Urinary bladder (tissue), 4 donors: ENCODE results near the gene ACP2. TPM values are rescaled to one million over a fixed set of nuclear protein-coding genes. Genes with fewer than 3 reads are reported as not detected.

ENCODE experiments used
- DNase-seq: peaks from one replicate; pipeline ENCODE4 v3.0.0-alpha.2; 2015; ENCODE audit errors: extremely low spot score
- H3K27ac ChIP-seq: one replicate; pipeline ENCODE4 v1.5.1; 2013; ENCODE audit warnings: low read depth, mild to moderate bottlenecking, moderate library complexity
- H3K36me3 ChIP-seq: one replicate; pipeline ENCODE4 v1.6.1; 2013; ENCODE audit warnings: mild to moderate bottlenecking, moderate library complexity; ENCODE audit not compliant: insufficient read depth
- H3K4me1 ChIP-seq: one replicate; pipeline ENCODE4 v1.6.1; 2013; ENCODE audit warnings: mild to moderate bottlenecking, moderate library complexity; ENCODE audit not compliant: insufficient read depth
- H3K4me3 ChIP-seq: one replicate; pipeline ENCODE4 v1.5.1; 2013; ENCODE audit warnings: low read depth, low read length
- WGBS: extraction: QIAGEN DNeasy Blood & Tissue Kit; methylation state at CpG from one replicate; pipeline ENCODE4 v1.1.7; 2013; 5-methylcytosine and 5-hydroxymethylcytosine counted together
- polyA plus RNA-seq: library from polyadenylated mRNA; stranded (reverse); fragments of 200-250 nt; gene quantifications from one replicate; pipeline ENCODE4 v1.2.3, GENCODE V29; 2013
- total RNA-seq: library from RNA; depleted of rRNA; stranded (reverse); fragments of >200 nt; gene quantifications from one replicate; pipeline ENCODE4 v1.2.3, GENCODE V29; 2014
- donor health status: healthy with polysubstance abuse.
- donor health status: healthy.

ACP2 gene, protein sequence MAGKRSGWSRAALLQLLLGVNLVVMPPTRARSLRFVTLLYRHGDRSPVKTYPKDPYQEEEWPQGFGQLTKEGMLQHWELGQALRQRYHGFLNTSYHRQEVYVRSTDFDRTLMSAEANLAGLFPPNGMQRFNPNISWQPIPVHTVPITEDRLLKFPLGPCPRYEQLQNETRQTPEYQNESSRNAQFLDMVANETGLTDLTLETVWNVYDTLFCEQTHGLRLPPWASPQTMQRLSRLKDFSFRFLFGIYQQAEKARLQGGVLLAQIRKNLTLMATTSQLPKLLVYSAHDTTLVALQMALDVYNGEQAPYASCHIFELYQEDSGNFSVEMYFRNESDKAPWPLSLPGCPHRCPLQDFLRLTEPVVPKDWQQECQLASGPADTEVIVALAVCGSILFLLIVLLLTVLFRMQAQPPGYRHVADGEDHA
- total RNA-seq (24.5 TPM), polyA plus RNA-seq (28.6 TPM)

DNA sequence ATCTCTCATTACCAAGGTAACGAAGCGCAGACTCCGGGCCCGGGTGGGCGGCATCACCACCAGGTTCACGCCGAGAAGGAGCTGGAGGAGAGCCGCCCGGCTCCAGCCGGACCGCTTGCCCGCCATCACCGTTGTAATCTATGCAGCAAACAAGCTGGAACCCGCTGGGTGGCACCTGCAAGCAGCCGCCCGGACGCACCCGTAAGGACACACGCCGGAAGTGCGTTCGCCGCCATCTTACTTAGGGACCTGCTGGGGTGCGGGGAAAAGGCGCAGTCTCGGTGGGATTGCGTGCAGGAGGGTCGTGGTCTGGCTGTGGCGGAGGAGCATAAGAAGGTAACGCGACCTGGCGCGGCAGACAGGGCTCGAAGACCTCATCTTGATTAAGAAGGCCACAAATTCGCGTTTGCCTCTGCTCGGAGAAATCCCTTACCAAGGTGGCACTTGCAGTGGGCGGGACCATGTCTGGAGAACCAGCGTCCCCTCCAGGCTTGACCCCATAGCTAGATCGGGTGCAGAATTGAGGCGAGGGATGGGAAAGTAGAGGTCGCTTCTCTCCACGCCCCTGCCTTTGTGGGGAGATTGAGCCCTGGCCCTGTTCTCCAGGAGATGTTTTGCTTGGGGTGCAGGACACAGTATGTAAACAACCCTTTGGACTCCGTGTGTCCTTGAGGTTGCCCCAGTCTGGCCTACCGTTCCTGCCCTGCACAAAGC lies at the start of gene ACP2:
ACP2 (minus strand) TSS at position 151 of the 714 bp plus-strand sequence; CDS start at position 126, 25 bp downstream.
- Histone ChIP-seq H3K36me3 (peaks cover 1% of the 10 kb centered on the region), H3K4me3 (peak within 1 kb of the TSS; percentile 61), H3K27ac (peak within 1 kb of the TSS; percentile 62), H3K4me1 (peaks cover 2% of the 10 kb centered on the region)
- WGBS, result under 1% methylated on average over 45 of the region's 45 CpGs
- DNase-seq, result no peak

- no peak for DNase-seq
- Histone ChIP-seq H3K4me1 (no peaks in the 10 kb centered on the region), H3K36me3 (peaks cover 11% of the 10 kb centered on the region), H3K4me3 (no peak overlapping the region), H3K27ac (no peak overlapping the region)
- 88% methylated on average over 4 of the region's 4 CpGs for WGBS
Measured at GRCh38 chr11:47296045-47296444, 47.4 kb upstream of the ACP2 start.

GRCh38 chr11:47295385-47295784 lies 46.8 kb upstream of the ACP2 start:
- H3K4me3 ChIP-seq, result no peak overlapping the region
- H3K36me3 ChIP-seq, result peaks cover 11% of the 10 kb centered on the region
- WGBS, result 90% methylated on average over 5 of the region's 5 CpGs

DNA sequence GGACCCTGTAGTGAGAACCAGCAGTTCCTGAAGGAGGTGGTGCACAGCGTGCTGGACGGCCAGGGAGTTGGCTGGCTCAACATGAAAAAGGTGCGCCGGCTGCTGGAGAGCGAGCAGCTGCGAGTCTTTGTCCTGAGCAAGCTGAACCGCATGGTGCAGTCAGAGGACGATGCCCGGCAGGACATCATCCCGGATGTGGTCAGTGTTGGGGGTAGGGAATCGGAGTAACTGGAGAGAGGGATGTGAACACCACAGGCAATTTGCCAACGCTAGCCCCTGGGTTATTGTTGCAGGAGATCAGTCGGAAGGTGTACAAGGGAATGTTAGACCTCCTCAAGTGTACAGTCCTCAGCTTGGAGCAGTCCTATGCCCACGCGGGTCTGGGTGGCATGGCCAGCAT lies 41.2 kb upstream of the ACP2 start:
- DNase-seq, result no peak
- H3K27ac ChIP-seq, result no peak overlapping the region
- H3K4me1 ChIP-seq, result no peaks in the 10 kb centered on the region
- 93% methylated on average over 15 of the region's 15 CpGs for WGBS
- H3K36me3 ChIP-seq, result peaks cover 17% of the 10 kb centered on the region
- no peak overlapping the region for H3K4me3 ChIP-seq

More at GRCh38 chr11:47295385-47295784, 46.8 kb upstream of the ACP2 start:
- Histone ChIP-seq H3K4me1 (no peaks in the 10 kb centered on the region), H3K27ac (no peak overlapping the region)
- no peak for DNase-seq

DNA sequence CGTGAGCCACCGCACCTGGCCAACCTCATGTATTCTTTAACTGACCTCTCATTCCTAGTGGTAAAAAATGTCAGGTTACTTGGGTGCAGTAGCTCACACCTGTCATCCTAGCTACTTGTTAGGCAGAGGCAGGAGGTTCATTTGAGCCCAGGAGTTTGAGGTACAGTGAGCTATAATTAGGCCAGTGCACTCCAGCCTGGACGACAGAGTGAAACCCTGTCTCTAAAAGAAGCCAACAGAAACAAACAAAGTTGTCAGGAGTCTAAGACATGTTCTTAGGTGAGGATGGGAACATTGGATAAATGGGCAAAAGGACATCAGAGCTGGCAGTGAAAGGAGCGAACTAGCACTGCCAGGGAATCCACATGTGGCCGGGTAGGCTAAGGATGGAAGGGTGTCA lies 39.5 kb upstream of the ACP2 start:
- Histone ChIP-seq H3K27ac (no peak overlapping the region), H3K4me3 (no peak overlapping the region), H3K36me3 (peaks cover 21% of the 10 kb centered on the region), H3K4me1 (no peaks in the 10 kb centered on the region)
- 93% methylated on average over 5 of the region's 5 CpGs for WGBS
- no peak for DNase-seq

DNA sequence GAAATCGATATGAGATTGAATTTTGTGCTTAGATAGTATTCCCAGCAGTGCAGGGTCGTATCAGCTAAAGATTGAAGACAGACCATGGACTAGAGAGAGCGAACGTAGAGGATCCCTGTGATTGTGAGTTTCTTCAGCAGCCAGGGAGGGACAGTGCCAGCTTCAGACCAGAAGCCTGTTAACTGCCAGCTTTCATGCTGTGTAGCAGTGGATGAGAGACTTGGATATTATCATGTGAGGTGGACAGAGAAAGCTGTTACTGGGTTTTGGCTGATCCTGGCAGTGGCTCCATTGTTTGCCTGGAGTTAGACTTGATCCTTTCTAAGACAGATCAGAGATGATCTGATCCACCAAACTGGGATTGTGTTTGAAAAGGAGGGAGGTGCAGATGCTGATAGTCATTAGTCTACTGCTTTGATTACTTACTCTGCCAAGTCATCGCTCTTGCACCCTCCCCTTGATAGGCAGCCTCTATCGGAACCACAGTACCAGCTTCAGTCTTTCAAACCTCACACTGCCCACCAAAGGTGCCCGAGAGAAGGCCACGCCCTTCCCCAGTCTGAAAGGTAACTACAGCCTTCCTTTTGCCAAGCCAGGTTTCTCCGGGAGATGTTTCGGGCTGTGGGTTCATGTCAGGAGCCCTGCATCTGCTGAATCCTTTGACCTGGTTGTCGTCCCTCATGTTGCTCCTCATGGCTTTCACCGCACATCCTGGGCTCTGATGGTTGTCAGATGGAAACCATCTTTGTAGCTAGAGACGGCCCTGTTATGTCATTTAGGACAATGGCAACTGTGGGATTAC lies 37.6 kb upstream of the ACP2 start:
- Histone ChIP-seq H3K4me1 (no peaks in the 10 kb centered on the region), H3K36me3 (peaks cover 17% of the 10 kb centered on the region), H3K4me3 (no peak overlapping the region), H3K27ac (no peak overlapping the region)
- no peak for DNase-seq
- 93% methylated on average over 13 of the region's 13 CpGs for WGBS

DNA sequence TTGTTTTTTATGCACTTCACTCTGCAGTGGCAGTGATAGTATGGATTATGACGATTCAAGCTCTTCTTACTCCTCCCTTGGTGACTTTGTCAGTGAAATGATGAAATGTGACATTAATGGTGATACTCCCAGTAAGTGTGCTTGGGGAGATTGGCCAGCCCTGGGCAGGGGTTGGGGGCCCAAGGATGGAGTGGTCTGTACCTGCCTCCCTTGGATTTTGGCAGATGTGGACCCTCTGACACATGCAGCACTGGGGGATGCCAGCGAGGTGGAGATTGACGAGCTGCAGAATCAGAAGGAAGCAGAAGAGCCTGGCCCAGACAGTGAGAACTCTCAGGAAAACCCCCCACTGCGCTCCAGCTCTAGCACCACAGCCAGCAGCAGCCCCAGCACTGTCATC lies 35.5 kb upstream of the ACP2 start:
- DNase-seq, result no peak
- Histone ChIP-seq H3K4me3 (no peak overlapping the region), H3K4me1 (no peaks in the 10 kb centered on the region), H3K27ac (no peak overlapping the region), H3K36me3 (peaks cover 15% of the 10 kb centered on the region)
- WGBS, result 97% methylated on average over 4 of the region's 4 CpGs

- DNase-seq, result no peak
- Histone ChIP-seq H3K4me1 (no peaks in the 10 kb centered on the region), H3K4me3 (no peak overlapping the region), H3K36me3 (peaks cover 12% of the 10 kb centered on the region), H3K27ac (no peak overlapping the region)
- WGBS, result 96% methylated on average over 7 of the region's 7 CpGs
Measured at GRCh38 chr11:47282462-47282861, 33.8 kb upstream of the ACP2 start.

DNA sequence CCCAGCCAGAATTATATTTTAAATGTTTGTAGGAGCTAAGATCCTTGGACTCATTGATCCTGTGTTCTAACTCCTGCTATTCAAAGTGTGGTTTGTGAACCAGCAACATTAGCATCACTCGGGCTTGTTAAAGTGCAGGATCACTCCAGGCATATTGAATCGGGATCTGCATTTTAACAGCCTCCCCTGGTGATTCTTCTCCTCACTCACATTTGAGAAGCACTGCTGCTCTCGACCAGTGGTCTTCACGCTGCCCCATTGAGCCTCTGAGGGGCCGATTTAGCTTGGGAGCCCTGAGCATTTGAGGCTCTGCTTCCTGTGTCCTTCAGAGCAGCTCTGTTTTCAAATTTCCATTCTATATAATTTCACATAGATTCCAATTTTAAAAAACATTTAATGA lies 32.2 kb upstream of the ACP2 start:
- H3K4me1 ChIP-seq, result no peaks in the 10 kb centered on the region
- 58% methylated on average over 5 of the region's 5 CpGs for WGBS
- H3K27ac ChIP-seq, result no peak overlapping the region
- H3K4me3 ChIP-seq, result no peak overlapping the region
- peaks cover 10% of the 10 kb centered on the region for H3K36me3 ChIP-seq
- DNase-seq, result no peak

- H3K27ac ChIP-seq, result no peak overlapping the region
- no peak overlapping the region for H3K4me3 ChIP-seq
- no peaks in the 10 kb centered on the region for H3K4me1 ChIP-seq
- no peak for DNase-seq
- H3K36me3 ChIP-seq, result peaks cover 7% of the 10 kb centered on the region
Measured at GRCh38 chr11:47280099-47280498, 31.5 kb upstream of the ACP2 start.

- 92% methylated on average over 4 of the region's 4 CpGs for WGBS
- no peaks in the 10 kb centered on the region for H3K4me1 ChIP-seq
- H3K36me3 ChIP-seq, result peaks cover 2% of the 10 kb centered on the region
- no peak for DNase-seq
- no peak overlapping the region for H3K4me3 ChIP-seq
- no peak overlapping the region for H3K27ac ChIP-seq
Measured at GRCh38 chr11:47278769-47279168, 30.2 kb upstream of the ACP2 start.

DNA sequence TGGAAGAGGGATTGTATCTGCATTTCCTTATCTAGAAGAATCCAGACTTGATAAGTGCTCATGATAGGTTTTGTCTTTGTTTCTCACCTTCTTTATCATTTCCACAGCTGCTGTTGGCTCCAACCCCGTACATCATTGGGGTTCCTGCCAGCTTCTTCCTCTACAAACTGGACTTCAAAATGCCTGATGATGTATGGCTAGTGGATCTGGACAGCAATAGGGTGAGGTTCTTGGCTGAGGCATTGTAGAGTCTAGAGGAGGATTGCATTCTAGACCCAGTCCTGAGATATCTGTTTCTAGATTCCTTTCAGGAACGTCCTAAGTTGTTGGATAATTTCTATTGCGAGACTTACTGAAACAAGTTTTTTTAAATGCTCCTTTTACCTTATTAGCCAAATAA lies 29.4 kb upstream of the ACP2 start:
- peaks cover 2% of the 10 kb centered on the region for H3K36me3 ChIP-seq
- no peak for DNase-seq
- no peak overlapping the region for H3K4me3 ChIP-seq
- WGBS, result 64% methylated on average over 3 of the region's 3 CpGs
- H3K27ac ChIP-seq, result no peak overlapping the region
- H3K4me1 ChIP-seq, result no peaks in the 10 kb centered on the region

- Histone ChIP-seq H3K27ac (no peak overlapping the region), H3K4me1 (no peaks in the 10 kb centered on the region), H3K36me3 (peaks cover 2% of the 10 kb centered on the region), H3K4me3 (no peak overlapping the region)
- WGBS, result 90% methylated on average over 4 of the region's 4 CpGs
- no peak for DNase-seq
Measured at GRCh38 chr11:47276923-47277322, 28.3 kb upstream of the ACP2 start.
